GM20000 (cell line): ENCODE results near the gene SP110.

ENCODE experiments used
- DNase-seq: peaks from one replicate; pipeline ENCODE4 v3.0.0; 2012; ENCODE audit warnings: low spot score
- CTCF ChIP-seq: IDR thresholded peaks from 2 replicates; pipeline ENCODE4 v1.5.1; 2012; ENCODE audit warnings: mild to moderate bottlenecking, control low read depth; ENCODE audit errors: extremely low read depth, missing control alignments

The SP110 gene

DNA sequence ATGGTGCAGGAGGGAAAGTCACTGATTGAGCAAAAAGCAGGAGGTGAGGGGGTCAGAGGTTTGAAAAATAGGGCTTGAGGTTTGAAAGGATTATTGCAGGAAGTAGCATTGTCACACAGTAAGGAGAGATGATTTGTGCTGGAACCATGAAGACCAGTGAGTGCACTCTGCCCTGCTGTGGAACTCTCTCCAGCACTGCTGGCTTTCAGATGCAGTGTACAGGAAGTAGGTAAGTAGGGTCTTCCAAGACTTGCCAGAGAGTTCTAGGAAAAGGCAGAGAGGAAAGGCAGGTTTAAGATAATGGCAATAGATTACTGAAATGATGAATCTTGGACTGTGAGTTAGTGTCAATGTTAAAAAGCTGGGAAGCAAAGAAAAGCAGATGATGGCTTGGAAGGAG lies 11.2 kb downstream of the SP110 start:
- no peak for DNase-seq
- TF ChIP-seq CTCF: no peak

GRCh38 chr2:230205721-230206120 lies 14.1 kb downstream of the SP110 start:
- TF ChIP-seq CTCF: no peak
- no peak for DNase-seq

DNA sequence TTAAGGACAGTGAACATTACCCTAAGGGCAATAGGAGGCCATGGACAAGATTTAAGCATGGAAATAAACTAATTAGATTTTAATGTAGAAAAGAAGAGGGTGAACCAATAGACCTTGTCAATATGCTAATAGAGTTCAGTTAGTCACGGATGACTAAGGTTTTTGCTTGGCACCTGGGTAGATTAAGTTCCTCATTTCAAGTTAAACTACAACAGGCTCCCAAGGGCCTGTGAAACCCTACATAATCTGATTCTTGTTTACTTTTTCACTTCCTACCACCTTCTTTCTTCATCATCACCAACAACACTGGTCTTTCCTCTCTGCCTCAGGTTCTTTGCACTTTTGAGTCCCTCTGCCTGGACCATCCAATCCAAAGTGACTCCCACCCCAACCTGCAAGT lies 14.8 kb downstream of the SP110 start:
- DNase-seq: no peak
- no peak for TF ChIP-seq CTCF

GRCh38 chr2:230203110-230203676 lies 16.6 kb downstream of the SP110 start:
- TF ChIP-seq CTCF: no peak
- DNase-seq: peak; percentile 53

DNA sequence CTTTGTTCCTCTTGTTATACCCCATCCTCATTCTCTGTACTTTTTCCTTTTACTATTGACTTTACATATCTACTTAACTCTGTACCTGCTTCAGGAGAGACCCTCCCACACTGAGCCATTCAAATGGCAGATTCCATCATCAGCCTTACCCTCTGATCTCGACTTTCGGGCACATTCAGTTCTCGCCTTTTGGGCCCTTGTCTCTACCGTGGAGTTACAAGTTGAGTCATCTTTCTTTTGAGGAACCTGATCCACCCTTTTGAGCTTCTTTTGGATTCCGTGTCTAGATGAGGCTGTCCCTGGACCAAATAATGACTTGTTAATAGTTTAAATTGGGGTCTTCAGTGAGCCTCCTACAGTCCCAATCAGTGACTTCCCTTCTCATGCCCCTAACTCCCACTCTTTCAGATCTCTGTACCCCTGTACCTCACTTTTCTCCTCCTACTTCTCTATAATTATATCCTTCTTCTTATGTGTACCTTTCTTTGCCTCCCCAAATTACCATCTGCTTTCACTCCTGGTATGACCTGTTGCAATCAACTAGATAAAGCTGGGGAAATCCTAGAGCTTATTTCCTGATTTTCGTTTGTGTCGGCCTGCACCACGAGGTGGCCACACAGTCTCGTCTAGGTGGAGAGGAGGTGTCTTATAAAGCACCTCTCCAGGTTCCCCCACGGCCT lies 17.2 kb downstream of the SP110 start:
- peak; percentile 56 for DNase-seq

GRCh38 chr2:230184727-230185578 lies 34.8 kb downstream of the SP110 start:
- no peak for TF ChIP-seq CTCF
- DNase-seq: no peak

More for the DNA sequence above, 17.2 kb downstream of the SP110 start:
- peak; percentile 35 for TF ChIP-seq CTCF

- TF ChIP-seq CTCF: no peak
- no peak for DNase-seq
Measured at GRCh38 chr2:230181195-230181594, 38.6 kb downstream of the SP110 start.
